IMR-90 (cell line): ENCODE data around the gene BPNT1.

Experiments used
- CHD1 ChIP-seq: IDR thresholded peaks from 2 replicates; pipeline ENCODE4 v1.6.1; 2012; ENCODE audit warnings: low read depth, low read length, improper control_type of control experiment
- MAFK ChIP-seq: IDR thresholded peaks from 2 replicates; pipeline ENCODE4 v1.6.1; 2012; ENCODE audit warnings: low read depth, low read length, improper control_type of control experiment
- POLR2A ChIP-seq: IDR thresholded peaks from 2 replicates; pipeline ENCODE4 v1.6.1; 2012; ENCODE audit warnings: mild to moderate bottlenecking, low read depth, low read length
- RAD21 ChIP-seq: IDR thresholded peaks from 2 replicates; pipeline ENCODE4 v1.6.1; 2012; ENCODE audit warnings: low read length, improper control_type of control experiment
- TF ChIP-seq, protein P1 (sequence below): conservative IDR thresholded peaks from 2 replicates; pipeline ENCODE4 v1.5.1; 2012; ENCODE audit warnings: mild to moderate bottlenecking, low read depth, low read length, improper control_type of control experiment

DNA sequence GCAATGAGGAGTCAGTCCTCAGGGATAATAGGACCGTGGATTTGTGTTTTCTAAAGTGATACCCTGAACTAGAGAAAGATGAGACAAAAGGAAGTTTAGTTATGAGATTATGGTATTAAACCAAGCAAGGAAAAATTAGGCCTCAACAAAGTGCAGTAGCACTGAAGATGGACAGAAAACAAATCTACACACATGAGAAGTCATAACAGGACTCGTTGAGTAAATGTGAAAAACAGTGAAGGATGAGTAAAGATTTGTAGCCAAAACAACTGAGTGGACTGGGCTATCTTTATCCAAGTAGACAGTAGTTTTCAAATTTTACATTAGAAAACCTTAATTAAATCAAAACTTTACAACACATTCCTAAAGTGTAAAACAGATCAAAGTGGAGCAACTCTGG lies 58.3 kb downstream of the BPNT1 start:
- no peak for TF ChIP-seq POLR2A
- TF ChIP-seq, protein P1, sequence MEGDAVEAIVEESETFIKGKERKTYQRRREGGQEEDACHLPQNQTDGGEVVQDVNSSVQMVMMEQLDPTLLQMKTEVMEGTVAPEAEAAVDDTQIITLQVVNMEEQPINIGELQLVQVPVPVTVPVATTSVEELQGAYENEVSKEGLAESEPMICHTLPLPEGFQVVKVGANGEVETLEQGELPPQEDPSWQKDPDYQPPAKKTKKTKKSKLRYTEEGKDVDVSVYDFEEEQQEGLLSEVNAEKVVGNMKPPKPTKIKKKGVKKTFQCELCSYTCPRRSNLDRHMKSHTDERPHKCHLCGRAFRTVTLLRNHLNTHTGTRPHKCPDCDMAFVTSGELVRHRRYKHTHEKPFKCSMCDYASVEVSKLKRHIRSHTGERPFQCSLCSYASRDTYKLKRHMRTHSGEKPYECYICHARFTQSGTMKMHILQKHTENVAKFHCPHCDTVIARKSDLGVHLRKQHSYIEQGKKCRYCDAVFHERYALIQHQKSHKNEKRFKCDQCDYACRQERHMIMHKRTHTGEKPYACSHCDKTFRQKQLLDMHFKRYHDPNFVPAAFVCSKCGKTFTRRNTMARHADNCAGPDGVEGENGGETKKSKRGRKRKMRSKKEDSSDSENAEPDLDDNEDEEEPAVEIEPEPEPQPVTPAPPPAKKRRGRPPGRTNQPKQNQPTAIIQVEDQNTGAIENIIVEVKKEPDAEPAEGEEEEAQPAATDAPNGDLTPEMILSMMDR: no peak
- no peak for TF ChIP-seq RAD21
- TF ChIP-seq CHD1: no peak
- no peak for TF ChIP-seq MAFK
